ENCODE measurements around the gene RYR2.

RYR2 gene

GRCh38 chr1:237103021-237103420 is 61.0 kb downstream of the RYR2 start:
- in situ Hi-C loops (cut with MboI; ENCODE audit: low sequenced_read_pairs, unreplicated experiment) = no loop called here
- no peak for TF ChIP-seq CTCF (IDR thresholded peaks at IDR 0.05; ENCODE audit: borderline replicate concordance, control extremely low read depth, extremely low read depth, insufficient read depth, missing control alignments)
- no peak for DNase-seq (ENCODE audit: low spot score)

GRCh38 chr1:237104096-237104495 is 62.1 kb downstream of the RYR2 start:
- no peak for TF ChIP-seq CTCF (IDR thresholded peaks at IDR 0.05; ENCODE audit: borderline replicate concordance, control extremely low read depth, extremely low read depth, insufficient read depth, missing control alignments)
- in situ Hi-C loops (cut with MboI; ENCODE audit: low sequenced_read_pairs, unreplicated experiment) = no loop called here
- DNase-seq (ENCODE audit: low spot score) = no peak

- in situ Hi-C loops (cut with MboI; ENCODE audit: low sequenced_read_pairs, unreplicated experiment) = no loop called here
- DNase-seq (ENCODE audit: low spot score) = no peak
- TF ChIP-seq CTCF (IDR thresholded peaks at IDR 0.05; ENCODE audit: borderline replicate concordance, control extremely low read depth, extremely low read depth, insufficient read depth, missing control alignments) = no peak
Observed at GRCh38 chr1:237105826-237106225, 63.8 kb downstream of the RYR2 start.

GRCh38 chr1:237108297-237109040 is 66.5 kb downstream of the RYR2 start:
- no peak for TF ChIP-seq CTCF (IDR thresholded peaks at IDR 0.05; ENCODE audit: borderline replicate concordance, control extremely low read depth, extremely low read depth, insufficient read depth, missing control alignments)
- DNase-seq (ENCODE audit: low spot score) = no peak
- in situ Hi-C loops (cut with MboI; ENCODE audit: low sequenced_read_pairs, unreplicated experiment) = no loop called here

- DNase-seq (ENCODE audit: low spot score) = no peak
- TF ChIP-seq CTCF (IDR thresholded peaks at IDR 0.05; ENCODE audit: borderline replicate concordance, control extremely low read depth, extremely low read depth, insufficient read depth, missing control alignments) = no peak
- in situ Hi-C loops (cut with MboI; ENCODE audit: low sequenced_read_pairs, unreplicated experiment) = no loop called here
Observed at GRCh38 chr1:237111807-237112206, 69.8 kb downstream of the RYR2 start.

- TF ChIP-seq CTCF (IDR thresholded peaks at IDR 0.05; ENCODE audit: borderline replicate concordance, control extremely low read depth, extremely low read depth, insufficient read depth, missing control alignments) = no peak
- DNase-seq (ENCODE audit: low spot score) = no peak
- in situ Hi-C loops (cut with MboI; ENCODE audit: low sequenced_read_pairs, unreplicated experiment) = no loop called here
Observed at GRCh38 chr1:237112663-237113062, 70.7 kb downstream of the RYR2 start.
